ENCODE results near the gene UNC13A. TPM values are rescaled to one million over a fixed set of nuclear protein-coding genes. Genes with fewer than 3 reads are reported as not detected.
A peak's percentile ranks its signal among the peaks of the same experiment; 100 is the strongest.

The UNC13A gene
- total and polyA plus RNA-seq, 12 donors: 0.57 to 9.7 (median 1.8) TPM

DNA sequence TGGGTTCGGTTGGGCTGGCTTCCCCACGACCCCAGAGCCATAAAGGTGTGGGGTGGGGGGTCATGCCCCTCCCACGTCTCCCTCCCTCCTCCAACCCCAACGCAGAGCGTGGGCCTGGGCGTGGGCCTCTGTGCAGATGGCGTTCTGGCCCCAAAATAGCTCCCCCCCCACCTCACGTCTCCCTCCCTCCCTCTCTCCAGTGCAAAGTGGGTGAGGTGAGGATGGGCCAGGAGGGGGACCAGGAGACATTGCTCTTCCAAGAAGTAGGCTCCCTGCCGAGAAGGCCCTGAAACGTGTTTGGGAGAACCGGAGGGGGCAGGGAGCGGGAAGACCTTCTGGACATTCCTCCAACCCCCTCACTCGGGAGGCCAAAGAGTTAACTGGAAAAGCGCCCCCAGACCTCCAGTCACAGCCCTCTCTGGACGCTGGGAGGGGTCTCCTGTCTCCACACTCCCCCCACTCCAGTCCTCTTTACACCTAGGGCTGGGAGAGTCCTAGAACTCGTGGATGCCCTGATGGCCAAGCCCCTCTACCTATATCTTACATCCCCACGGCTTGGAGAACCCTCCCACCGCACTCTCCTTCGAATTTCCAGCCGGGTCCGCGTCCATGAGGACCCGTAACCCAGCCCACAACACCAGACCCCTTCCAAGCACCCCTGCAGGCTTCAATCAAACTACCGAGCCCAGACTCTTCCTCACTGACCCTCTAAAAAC lies 855 bp downstream of the UNC13A start:
- peak overlapping the region in 2 of 5 donors; percentile 35 to 73 for H3K27ac ChIP-seq
- no peak for DNase-seq
- no peaks in the 10 kb centered on the region for H3K9me3 ChIP-seq (replicated peaks in 1 of 3)
- H3K36me3 ChIP-seq (replicated peaks in 1 of 2): no peaks in the 10 kb centered on the region
- 2 to 6% (median 3%) methylated on average over 8 to 24 of the region's 24 CpGs for WGBS, 4 donors
- H3K4me1 ChIP-seq (replicated peaks in 1 of 2): no peaks in the 10 kb centered on the region
- H3K4me3 ChIP-seq: peak overlapping the region in 1 of 4 donors; percentile 30
- no peak for TF ChIP-seq POLR2A (IDR thresholded peaks at IDR 0.05)
- TF ChIP-seq, protein P1, sequence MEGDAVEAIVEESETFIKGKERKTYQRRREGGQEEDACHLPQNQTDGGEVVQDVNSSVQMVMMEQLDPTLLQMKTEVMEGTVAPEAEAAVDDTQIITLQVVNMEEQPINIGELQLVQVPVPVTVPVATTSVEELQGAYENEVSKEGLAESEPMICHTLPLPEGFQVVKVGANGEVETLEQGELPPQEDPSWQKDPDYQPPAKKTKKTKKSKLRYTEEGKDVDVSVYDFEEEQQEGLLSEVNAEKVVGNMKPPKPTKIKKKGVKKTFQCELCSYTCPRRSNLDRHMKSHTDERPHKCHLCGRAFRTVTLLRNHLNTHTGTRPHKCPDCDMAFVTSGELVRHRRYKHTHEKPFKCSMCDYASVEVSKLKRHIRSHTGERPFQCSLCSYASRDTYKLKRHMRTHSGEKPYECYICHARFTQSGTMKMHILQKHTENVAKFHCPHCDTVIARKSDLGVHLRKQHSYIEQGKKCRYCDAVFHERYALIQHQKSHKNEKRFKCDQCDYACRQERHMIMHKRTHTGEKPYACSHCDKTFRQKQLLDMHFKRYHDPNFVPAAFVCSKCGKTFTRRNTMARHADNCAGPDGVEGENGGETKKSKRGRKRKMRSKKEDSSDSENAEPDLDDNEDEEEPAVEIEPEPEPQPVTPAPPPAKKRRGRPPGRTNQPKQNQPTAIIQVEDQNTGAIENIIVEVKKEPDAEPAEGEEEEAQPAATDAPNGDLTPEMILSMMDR (IDR thresholded peaks at IDR 0.05): no peak
- intact Hi-C loops (cut with DNase I): no loop called here
- peaks cover 22% of the 10 kb centered on the region for H3K27me3 ChIP-seq

DNA sequence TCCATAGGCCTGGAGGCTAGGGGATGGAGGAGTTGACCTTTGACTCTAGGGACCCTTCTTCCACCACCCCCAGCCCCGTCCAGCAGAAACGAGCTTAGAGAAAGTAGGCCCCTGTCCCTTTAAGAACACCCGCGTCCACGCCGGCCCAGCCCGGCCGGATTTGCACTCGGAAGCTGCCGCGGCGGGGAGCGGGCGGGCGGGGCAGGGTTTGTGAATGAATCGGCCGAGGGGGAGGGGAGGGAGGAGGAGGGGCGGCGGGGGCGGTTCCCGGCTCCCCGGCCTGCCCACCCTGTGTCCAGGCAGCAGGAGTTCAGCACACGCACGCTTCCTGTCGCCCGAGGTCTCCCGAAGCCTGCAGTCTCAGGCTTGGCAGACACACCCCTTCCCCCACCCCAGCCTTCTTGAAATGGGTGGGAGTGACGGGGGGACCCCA lies 1.5 kb downstream of the UNC13A start:
- Histone ChIP-seq H3K4me3 (peak overlapping the region in 1 of 4 donors; percentile 17), H3K4me1 (replicated peaks in 1 of 2) (no peaks in the 10 kb centered on the region), H3K27me3 (peaks cover 22% of the 10 kb centered on the region), H3K9me3 (replicated peaks in 1 of 3) (no peaks in the 10 kb centered on the region), H3K36me3 (replicated peaks in 1 of 2) (no peaks in the 10 kb centered on the region), H3K27ac (peak overlapping the region in 2 of 5 donors; percentile 59 to 73)
- intact Hi-C loops (cut with DNase I): no loop called here
- WGBS, 4 donors: 0 to 1% (median 0%) methylated on average over 7 to 27 of the region's 28 CpGs
- peak in 6 of 7 donors; percentile 28 to 80 (median 40) for DNase-seq
- no peak for TF ChIP-seq POLR2A (IDR thresholded peaks at IDR 0.05)
- TF ChIP-seq, protein P1 (IDR thresholded peaks at IDR 0.05): no peak

DNA sequence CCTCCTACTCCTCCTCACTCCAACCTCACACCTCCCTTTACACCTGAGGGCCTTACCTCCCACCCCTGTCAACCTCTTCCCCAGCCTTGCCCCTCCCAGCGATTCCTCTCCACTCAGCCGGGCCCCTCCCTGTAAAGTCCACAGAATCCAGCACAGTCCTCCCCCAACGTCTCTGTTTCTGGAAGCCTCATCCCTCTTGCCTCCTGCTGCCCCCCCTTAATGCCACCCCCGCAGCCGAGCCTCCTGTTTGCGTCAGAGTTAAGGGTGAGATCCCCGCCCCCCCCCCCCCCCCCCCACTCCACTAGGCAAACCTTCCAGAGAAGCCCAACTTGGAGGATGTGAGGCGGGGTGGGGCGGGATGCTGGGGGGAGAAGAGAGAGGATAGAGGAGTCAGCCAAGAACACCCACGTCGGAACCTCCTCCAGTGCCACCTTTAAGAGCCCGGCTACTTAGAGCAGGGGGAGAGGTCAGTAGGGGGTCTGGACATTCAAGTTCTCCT lies 2.1 kb downstream of the UNC13A start:
- DNase-seq: peak in 5 of 7 donors; percentile 2 to 75 (median 27)
- Histone ChIP-seq H3K4me1 (replicated peaks in 1 of 2) (no peaks in the 10 kb centered on the region), H3K27ac (peak overlapping the region in 2 of 5 donors; percentile 59 to 73), H3K4me3 (peak overlapping the region in 1 of 4 donors; percentile 17), H3K36me3 (replicated peaks in 1 of 2) (no peaks in the 10 kb centered on the region), H3K9me3 (replicated peaks in 1 of 3) (no peaks in the 10 kb centered on the region), H3K27me3 (peaks cover 22% of the 10 kb centered on the region)
- TF ChIP-seq, protein P1 (IDR thresholded peaks at IDR 0.05): no peak
- no peak for TF ChIP-seq POLR2A (IDR thresholded peaks at IDR 0.05)
- WGBS, 4 donors: 0 to 6% (median 0%) methylated on average over 4 to 12 of the region's 12 CpGs
- intact Hi-C loops (cut with DNase I): no loop called here

DNA sequence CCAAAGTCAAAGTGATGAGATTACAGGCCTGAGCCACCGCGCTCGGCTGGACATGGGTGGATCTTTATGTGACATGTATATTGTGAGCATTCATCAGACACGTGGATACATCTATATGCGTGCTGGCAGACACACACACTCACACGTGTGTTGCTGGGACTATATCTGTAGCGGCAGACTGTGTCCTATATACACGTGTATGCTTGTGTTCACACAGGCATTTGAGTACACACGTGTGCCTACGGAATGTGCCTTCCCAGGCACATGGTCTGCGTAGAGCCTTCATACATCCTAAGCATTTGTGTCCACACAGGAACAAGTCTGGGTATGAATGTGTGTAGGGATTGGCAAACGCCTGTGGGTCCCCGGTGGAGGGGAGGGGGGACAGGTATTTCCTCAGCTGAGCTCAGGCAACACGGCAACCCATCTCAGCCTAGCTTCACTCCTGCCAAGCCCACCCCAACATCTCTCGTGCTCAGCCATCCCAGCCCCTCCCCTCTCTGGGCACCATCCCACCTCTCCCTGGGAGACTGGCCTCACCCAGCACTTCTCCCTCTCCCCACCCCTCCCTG lies 2.6 kb downstream of the UNC13A start:
- no peak for TF ChIP-seq POLR2A (IDR thresholded peaks at IDR 0.05)
- TF ChIP-seq, protein P1 (IDR thresholded peaks at IDR 0.05): no peak
- Histone ChIP-seq H3K4me3 (no peak overlapping the region), H3K27me3 (peaks cover 22% of the 10 kb centered on the region), H3K36me3 (replicated peaks in 1 of 2) (no peaks in the 10 kb centered on the region), H3K27ac (peak overlapping the region in 2 of 5 donors; percentile 30 to 56), H3K9me3 (replicated peaks in 1 of 3) (no peaks in the 10 kb centered on the region), H3K4me1 (replicated peaks in 1 of 2) (peaks cover 0 to 1% of the 10 kb centered on the region in 2 donors)
- intact Hi-C loops (cut with DNase I): no loop called here
- no peak for DNase-seq
- WGBS, 4 donors: 50 to 59% (median 54%) methylated on average over 14 to 15 of the region's 15 CpGs

Measured in adrenal gland (tissue), 12 donors.